GF-D8 (cell line): ENCODE data around the gene ACSL3.
A peak's percentile ranks its signal among the peaks of the same experiment; 100 is the strongest.
"Not testable (repeated sequence)": the region's sequence is repeated elsewhere in the genome, so short reads cannot be mapped to it uniquely, and the experiment has no call there.

Source experiments
- DNase-seq: peaks from one replicate; lab custom pipeline; 2025; lab: John Stamatoyannopoulos, UW

Gene ACSL3

GRCh38 chr2:222851956-222852617 is 8.7 kb upstream of the ACSL3 start:
- DNase-seq = no peak

DNA sequence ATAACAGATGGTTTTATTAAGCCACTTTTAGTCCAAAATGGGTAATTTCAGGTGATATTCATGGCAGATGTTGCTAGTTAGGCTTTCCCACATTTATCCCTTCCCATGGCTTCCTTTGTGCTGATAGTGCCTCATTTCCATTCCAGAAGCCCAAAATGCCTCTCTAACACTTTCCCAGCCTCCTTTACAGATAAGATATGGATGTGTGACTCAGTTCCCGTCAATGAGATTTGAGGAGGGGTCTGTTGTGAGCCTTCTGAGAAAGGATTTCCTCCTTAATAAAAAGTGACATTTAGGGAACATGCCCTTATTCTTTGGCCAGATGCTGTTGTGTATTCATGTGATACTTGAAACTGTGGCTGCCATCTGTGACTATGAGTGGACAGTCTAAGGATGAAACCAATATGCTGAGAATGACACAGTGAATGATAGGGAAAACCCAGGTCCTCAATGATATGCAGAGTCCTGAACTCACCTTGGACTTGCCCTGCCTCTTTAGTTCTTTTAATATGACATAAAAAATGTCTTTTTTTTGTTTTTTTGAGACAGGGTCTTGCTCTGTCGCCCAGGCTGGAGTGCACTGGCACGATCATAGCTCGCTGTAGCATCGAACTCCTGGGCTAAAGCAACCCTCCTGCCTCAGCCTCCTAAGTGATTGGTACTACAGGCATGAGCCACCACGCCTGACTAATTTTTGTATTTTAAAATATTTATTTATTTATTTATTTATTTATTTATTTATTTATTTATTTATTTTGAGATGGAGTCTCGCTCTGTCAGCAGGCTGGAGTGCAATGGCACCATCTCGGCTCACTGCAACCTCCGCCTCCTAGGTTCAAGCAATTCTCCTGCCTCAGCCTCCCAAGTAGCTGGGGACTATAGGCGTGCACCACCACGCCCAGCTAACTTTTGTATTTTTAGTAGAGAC is 5.8 kb upstream of the ACSL3 start:
- DNase-seq = no peak

- peak; percentile 5 for DNase-seq
Measured at GRCh38 chr2:222859786-222860612, 837 bp upstream of the ACSL3 start.

GRCh38 chr2:222861411-222862105 is 722 bp downstream of the ACSL3 start:
- DNase-seq = no peak

- DNase-seq = no peak
Measured at GRCh38 chr2:222862106-222862908, 1.5 kb downstream of the ACSL3 start.

GRCh38 chr2:222862909-222863544 is 2.2 kb downstream of the ACSL3 start:
- DNase-seq = no peak

- DNase-seq = no peak
Measured at GRCh38 chr2:222864296-222864695, 3.5 kb downstream of the ACSL3 start.

DNA sequence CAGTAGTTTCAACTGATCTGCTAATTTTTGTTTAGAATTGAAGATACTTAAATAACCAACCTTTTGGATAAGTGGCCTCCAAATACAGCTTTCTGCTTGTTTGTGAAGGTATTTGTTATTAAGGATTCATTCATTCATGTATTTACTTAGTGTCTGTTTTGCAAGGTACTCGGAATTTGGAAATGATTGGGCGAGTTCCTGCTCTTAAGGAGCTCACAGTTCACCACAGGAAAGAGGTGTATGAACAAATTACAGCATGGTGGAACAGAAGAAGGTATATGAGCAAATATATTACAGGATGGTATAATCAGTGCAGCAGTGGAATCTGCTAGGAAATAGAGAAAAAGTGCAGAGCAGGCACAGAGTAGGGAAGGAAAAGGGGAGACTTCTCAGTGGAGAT is 4.5 kb downstream of the ACSL3 start:
- DNase-seq = no peak

- no peak for DNase-seq
Measured at GRCh38 chr2:222866358-222866960, 5.6 kb downstream of the ACSL3 start.

DNA sequence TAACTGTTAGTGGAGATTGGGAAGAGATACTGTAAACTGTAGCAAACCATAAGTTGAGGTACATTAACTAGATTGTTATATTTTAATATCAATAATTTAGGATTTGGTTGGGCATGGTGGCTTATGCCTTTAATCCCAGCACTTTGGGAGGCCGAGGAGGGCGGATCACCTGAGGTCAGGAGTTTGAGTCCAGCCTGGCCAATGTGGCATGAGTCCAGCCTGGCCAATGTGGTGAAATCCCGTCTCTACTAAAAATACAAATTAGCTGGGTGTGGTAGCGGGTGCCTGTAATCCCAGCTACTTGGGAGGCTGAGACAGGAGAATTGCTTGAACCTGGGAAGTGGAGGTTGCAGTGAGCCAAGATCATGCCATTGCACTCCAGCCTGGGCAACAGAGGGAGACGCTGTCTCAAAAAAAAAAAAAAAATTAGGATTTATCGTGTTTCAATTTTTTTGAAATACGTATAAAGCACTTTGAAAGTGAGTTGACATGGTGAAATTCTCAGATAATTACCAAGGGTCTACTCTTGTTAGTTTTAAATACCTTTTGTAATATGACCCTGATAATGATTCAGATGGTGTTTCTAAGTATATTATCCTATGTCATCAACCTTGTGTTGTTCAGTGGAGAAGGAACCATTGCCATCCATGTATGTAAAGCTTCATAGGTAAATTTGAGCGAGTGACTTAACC is 7.9 kb downstream of the ACSL3 start:
- DNase-seq = not testable (repeated sequence)

DNA sequence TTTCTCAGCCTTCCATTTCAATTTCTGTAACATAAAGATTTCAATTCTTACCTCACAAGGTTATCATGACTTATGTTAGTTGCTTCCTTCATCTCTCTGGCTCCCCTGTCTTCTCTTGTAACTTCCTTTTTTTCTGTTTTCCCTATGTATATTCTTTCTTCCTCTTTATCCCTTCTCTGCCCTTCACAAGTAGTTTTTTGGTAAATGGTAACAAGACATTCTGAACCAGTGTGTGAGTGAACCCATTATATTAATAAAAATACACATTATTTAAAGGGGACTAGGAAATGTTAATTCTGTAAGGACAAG is 8.4 kb downstream of the ACSL3 start:
- peak; percentile 46 for DNase-seq

- no peak for DNase-seq
Measured at GRCh38 chr2:222871291-222871690, 10.5 kb downstream of the ACSL3 start.

- DNase-seq = no peak
Measured at GRCh38 chr2:222872551-222872950, 11.7 kb downstream of the ACSL3 start.

- DNase-seq = no peak
Measured at GRCh38 chr2:222875482-222875881, 14.6 kb downstream of the ACSL3 start.

DNA sequence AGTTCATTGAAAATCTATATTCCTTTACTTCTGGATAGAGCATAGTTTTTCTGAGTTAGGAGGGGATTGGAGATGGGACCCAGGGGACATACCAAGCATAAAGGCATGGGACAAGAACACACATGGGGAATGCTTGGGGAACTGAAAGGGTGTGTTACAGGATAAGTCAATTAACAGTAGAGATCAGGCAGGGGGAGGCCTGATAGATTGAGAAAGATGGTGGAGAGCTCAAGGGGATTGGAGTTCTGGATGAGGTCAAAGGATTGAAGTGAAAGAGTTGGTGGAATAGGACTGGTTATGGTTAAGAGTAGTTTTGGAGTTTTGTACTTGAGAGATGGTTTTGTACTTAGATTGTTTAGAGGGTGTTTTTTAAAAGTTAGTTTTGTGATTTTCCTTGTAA is 16.1 kb downstream of the ACSL3 start:
- DNase-seq = no peak

- DNase-seq = no peak
Measured at GRCh38 chr2:222877556-222878300, 16.9 kb downstream of the ACSL3 start.

DNA sequence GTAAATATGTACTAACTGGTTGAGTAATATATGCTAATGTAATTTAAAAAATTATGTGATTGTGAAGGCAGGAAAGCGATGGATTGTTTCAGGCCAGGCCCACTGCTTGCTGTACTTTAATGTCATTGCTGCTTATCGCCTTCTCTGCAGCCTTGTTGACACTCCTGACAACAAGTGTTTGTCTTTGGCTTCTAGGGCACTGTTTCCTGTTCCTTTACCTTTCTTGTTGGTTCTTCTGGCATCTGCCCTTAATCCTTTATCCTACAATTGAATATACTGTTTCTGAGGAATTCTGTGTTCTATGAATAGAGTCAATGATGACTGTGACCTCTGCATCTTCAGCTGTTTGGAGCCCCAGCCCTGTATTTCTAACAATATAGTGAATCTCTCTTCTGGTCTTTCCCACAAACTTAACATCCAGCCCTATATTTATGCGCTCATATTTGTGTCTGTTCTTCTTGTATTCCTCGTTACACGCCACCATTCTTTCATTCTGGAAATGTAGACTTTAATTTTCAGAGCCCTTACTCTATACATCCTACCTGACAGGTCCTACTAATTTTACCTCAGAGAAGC is 17.6 kb downstream of the ACSL3 start:
- no peak for DNase-seq

GRCh38 chr2:222878877-222879603 is 18.2 kb downstream of the ACSL3 start:
- no peak for DNase-seq
